ENCODE results near the gene PCARE. TPM values are rescaled to one million over a fixed set of nuclear protein-coding genes. Genes with fewer than 3 reads are reported as not detected.
"Not testable (repeated sequence)": the region's sequence is repeated elsewhere in the genome, so short reads cannot be mapped to it uniquely, and the experiment has no call there.

Gene PCARE
- total RNA-seq, 1 donor from 2014 or later: not detected

GRCh38 chr2:29112379-29112778 lies 38.1 kb upstream of the PCARE start:
- no peak for TF ChIP-seq CTCF (IDR thresholded peaks at IDR 0.05; ENCODE audit: insufficient read depth, low read length, poor library complexity, severe bottlenecking)
- no peak for DNase-seq (ENCODE audit: low read depth)

GRCh38 chr2:29110916-29111535 lies 36.7 kb upstream of the PCARE start:
- H3K27me3 ChIP-seq (ENCODE audit: control insufficient read depth, insufficient read depth, low read length): no peaks in the 10 kb centered on the region
- no peaks in the 10 kb centered on the region for H3K36me3 ChIP-seq (ENCODE audit: control insufficient read depth, insufficient read depth, low read length)
- H3K4me3 ChIP-seq (ENCODE audit: low read depth, low read length): no peak overlapping the region
- DNase-seq (ENCODE audit: low read depth): no peak
- no peak for TF ChIP-seq CTCF (IDR thresholded peaks at IDR 0.05; ENCODE audit: insufficient read depth, low read length, poor library complexity, severe bottlenecking)

More at GRCh38 chr2:29112379-29112778, 38.1 kb upstream of the PCARE start:
- Histone ChIP-seq H3K36me3 (ENCODE audit: control insufficient read depth, insufficient read depth, low read length) (no peaks in the 10 kb centered on the region), H3K27me3 (ENCODE audit: control insufficient read depth, insufficient read depth, low read length) (no peaks in the 10 kb centered on the region), H3K4me3 (ENCODE audit: low read depth, low read length) (no peak overlapping the region)

DNA sequence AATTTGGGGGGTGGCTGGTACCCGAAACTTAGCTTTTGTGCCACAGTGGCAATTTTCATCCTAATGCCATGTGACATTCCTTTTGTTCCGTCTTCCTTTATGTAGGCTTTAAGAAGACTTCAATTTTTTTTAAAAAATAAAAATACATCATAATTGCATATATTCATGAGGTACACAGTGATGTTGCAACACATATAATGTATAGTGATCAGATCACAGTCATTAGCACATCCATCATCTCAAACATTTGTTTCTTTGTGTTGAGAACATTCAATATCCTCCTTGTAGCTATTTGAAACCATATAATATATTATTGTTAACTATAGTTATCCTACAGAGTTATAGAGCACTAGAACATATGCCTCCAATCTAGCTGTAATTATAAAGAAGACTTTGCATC lies 34.9 kb upstream of the PCARE start:
- H3K4me3 ChIP-seq (ENCODE audit: low read depth, low read length): no peak overlapping the region
- no peaks in the 10 kb centered on the region for H3K36me3 ChIP-seq (ENCODE audit: control insufficient read depth, insufficient read depth, low read length)
- no peaks in the 10 kb centered on the region for H3K27me3 ChIP-seq (ENCODE audit: control insufficient read depth, insufficient read depth, low read length)
- TF ChIP-seq CTCF (IDR thresholded peaks at IDR 0.05; ENCODE audit: insufficient read depth, low read length, poor library complexity, severe bottlenecking): no peak
- DNase-seq (ENCODE audit: low read depth): no peak

DNA sequence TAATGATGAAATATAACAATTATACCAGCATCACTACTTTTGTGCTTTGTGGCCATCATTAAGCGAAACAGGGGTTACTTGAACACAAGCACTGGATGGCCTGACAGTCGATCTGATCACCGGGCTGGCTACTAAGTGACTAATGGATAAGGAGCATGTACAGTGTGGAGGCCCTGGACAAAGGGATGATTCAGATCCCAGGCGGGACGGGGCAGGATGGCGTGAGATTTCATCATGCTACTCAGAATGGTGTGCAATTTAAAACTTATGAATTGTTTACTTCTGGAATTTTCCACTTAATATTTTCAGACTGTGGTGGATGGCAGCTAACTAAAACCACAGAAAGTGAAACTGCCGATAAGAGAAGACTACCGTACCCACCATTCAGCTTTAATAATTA lies 33.9 kb upstream of the PCARE start:
- Histone ChIP-seq H3K27me3 (ENCODE audit: control insufficient read depth, insufficient read depth, low read length) (no peaks in the 10 kb centered on the region), H3K36me3 (ENCODE audit: control insufficient read depth, insufficient read depth, low read length) (no peaks in the 10 kb centered on the region), H3K4me3 (ENCODE audit: low read depth, low read length) (no peak overlapping the region)
- TF ChIP-seq CTCF (IDR thresholded peaks at IDR 0.05; ENCODE audit: insufficient read depth, low read length, poor library complexity, severe bottlenecking): no peak
- no peak for DNase-seq (ENCODE audit: low read depth)

GRCh38 chr2:29107547-29107946 lies 33.2 kb upstream of the PCARE start:
- H3K4me3 ChIP-seq (ENCODE audit: low read depth, low read length); DNase-seq (ENCODE audit: low read depth); H3K27me3 ChIP-seq (ENCODE audit: control insufficient read depth, insufficient read depth, low read length); H3K36me3 ChIP-seq (ENCODE audit: control insufficient read depth, insufficient read depth, low read length): not testable (repeated sequence)

DNA sequence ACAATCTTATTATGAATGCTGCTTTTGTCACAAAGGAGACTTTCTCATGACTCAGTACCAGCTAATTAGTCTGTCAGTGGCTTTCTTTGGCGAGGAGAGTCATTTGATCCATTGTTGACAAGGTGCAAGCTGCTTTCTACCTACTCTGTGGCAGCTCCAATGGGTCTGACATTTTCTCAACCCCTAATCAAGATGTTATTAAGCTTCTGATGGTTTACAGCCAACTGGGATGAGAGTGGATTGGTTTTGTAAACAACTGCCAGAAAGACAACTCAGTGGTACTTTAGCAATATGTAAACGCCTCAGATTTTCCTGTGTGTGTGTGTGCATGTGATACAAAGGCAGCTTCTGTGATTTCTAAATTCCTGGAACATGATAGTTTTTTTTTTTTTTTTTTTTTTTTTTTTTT lies 32.7 kb upstream of the PCARE start:
- Histone ChIP-seq H3K36me3 (ENCODE audit: control insufficient read depth, insufficient read depth, low read length) (no peaks in the 10 kb centered on the region), H3K27me3 (ENCODE audit: control insufficient read depth, insufficient read depth, low read length) (no peaks in the 10 kb centered on the region), H3K4me3 (ENCODE audit: low read depth, low read length) (no peak overlapping the region)
- DNase-seq (ENCODE audit: low read depth): no peak
- TF ChIP-seq CTCF (IDR thresholded peaks at IDR 0.05; ENCODE audit: insufficient read depth, low read length, poor library complexity, severe bottlenecking): no peak

All from kidney epithelial cell (primary cell).